GM13977 (cell line): ENCODE results near the gene PPP1R36.
"Not testable (repeated sequence)": the region's sequence is repeated elsewhere in the genome, so short reads cannot be mapped to it uniquely, and the experiment has no call there.

Source experiments
- DNase-seq: peaks from one replicate; pipeline ENCODE4 v3.0.0; 2012; ENCODE audit warnings: low spot score
- in situ Hi-C: fragments of 300-500 bp; cut with MboI; formaldehyde crosslinking; loops from one replicate; pipeline ENCODE4 v1.12.0; 2022; ENCODE audit warnings: low sequenced_read_pairs, low pct_unique_long_range_greater_than_20kb, mixed read lengths, inconsistent platforms; ENCODE audit not compliant: unreplicated experiment
- TF ChIP-seq, protein P1 (sequence below): IDR thresholded peaks from 2 replicates; pipeline ENCODE4 v1.5.1; 2012; ENCODE audit warnings: mild to moderate bottlenecking, control low read depth; ENCODE audit not compliant: insufficient read depth; ENCODE audit errors: extremely low read depth, missing control alignments

The PPP1R36 gene

DNA sequence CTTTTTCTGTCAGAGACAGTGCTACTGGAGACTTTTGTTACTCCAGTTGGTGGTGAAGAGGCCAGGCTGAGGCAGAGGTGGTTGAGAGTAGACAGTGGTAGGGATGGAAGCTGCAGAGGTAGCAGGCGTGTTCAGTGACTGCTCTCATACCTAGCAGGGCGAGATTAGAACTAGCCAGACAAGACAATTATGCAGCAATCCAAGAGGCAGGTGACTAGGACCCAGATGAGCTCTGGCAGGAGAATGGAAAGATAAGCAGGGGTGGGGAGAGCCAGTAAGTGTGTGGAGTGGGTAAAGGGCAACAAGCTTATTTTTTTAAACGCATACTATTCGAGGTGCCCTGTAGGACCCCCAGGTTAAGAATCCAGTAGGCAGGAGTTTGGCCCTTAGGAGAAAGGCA, 4.8 kb downstream of the PPP1R36 start:
- DNase-seq, result no peak
- TF ChIP-seq, protein P1, sequence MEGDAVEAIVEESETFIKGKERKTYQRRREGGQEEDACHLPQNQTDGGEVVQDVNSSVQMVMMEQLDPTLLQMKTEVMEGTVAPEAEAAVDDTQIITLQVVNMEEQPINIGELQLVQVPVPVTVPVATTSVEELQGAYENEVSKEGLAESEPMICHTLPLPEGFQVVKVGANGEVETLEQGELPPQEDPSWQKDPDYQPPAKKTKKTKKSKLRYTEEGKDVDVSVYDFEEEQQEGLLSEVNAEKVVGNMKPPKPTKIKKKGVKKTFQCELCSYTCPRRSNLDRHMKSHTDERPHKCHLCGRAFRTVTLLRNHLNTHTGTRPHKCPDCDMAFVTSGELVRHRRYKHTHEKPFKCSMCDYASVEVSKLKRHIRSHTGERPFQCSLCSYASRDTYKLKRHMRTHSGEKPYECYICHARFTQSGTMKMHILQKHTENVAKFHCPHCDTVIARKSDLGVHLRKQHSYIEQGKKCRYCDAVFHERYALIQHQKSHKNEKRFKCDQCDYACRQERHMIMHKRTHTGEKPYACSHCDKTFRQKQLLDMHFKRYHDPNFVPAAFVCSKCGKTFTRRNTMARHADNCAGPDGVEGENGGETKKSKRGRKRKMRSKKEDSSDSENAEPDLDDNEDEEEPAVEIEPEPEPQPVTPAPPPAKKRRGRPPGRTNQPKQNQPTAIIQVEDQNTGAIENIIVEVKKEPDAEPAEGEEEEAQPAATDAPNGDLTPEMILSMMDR, result no peak
- in situ Hi-C loops, result no loop called here

DNA sequence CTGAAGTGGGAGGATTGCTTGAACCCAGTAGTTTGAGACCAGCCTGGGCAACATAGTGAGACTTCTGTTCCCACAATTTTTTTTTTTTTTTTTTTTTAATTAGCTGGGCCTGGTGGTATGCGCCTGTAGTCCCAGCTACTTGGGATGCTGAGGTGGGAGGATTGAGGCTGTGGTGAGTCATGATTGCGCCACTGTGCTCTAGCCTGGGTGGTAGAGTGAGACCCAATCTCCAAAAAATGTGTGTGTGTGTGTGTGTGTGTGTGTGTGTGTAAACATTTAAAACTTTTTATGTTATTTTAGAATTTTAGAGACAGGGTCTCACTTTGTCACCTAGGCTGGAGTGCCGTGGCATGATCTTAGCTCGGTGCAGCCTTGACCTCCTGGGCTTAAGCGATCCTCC, 6.8 kb downstream of the PPP1R36 start:
- TF ChIP-seq, protein P1, result no peak
- DNase-seq, result no peak
- in situ Hi-C loops, result no loop called here

DNA sequence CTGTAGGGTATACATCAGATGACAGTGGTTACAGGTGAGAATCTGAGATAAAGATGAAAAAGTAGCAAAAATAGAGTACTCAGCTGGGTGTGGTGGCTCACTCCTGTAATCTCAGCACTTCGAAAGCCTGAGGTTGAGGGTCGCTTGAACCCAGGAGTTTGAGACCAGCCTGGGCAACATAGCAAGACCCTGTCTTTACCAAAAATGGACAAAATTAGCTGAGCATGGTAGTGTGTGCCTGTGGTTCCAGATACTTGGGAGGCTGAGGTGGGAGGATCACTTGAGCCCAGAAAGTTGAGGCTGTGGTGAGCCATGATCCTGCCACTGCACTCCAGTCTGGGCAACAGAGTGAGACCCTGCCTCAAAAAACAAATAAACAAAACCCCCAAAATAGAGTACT, 8.5 kb downstream of the PPP1R36 start:
- in situ Hi-C loops, DNase-seq: not testable (repeated sequence)

DNA sequence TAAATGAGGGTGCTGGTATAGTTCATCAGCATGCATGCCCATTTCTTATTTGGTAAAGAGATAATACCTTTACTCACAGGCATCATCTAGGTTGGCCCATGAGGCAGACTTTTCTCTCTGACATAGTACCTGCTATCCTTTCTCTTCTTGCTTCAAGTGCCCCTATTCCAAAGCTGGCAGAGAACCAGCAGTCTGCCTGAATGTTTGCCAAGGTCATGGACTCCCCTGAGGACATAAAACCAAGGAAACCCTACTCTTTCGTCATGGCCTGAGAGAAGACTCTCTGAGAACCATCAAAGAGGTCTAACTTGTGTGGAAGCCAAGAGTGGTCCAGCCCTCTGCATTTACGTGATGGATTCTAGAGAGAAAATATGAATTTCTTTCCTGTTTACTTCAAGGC, 11.9 kb downstream of the PPP1R36 start:
- TF ChIP-seq, protein P1, result no peak
- in situ Hi-C loops, result no loop called here
- no peak for DNase-seq

DNA sequence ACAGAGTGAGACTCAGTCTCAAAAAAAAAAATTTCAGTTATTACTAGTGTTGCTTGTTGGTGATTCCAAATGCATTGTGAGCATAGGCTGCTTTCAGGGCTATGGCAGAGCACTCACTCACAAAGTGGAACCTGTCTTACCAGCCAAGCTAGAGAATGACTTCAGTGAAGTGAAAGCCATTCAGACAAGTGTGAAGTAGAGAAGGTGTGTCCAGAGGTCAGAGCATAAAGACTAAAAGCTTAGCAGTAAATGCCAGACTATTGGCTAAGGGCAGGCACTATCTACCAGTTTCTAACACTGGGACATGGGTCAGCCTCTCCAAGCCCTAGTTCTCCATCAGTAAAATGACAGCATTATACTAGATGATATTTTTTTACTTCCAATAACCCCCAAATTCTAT, 12.7 kb downstream of the PPP1R36 start:
- DNase-seq, result no peak
- TF ChIP-seq, protein P1, result no peak
- in situ Hi-C loops, result no loop called here

DNA sequence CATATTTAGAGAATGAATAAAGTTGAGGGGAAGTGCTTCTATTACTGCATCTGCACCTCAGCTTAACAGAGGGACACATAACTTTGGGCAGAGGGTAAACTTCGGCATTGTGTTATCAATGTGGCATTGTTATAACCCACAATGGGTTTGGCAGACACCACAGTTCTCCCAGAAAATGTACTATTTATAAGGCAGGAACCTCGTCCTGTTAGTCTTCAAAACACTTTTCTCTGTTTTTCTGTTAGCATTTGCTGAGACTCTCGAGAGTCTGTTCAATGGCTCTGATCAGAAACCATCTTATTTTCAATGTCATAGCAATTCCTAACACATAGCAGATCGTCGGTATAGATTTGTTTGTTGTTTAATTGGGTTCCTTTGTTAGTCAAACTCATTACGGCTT, 13.9 kb downstream of the PPP1R36 start:
- in situ Hi-C loops, result no loop called here
- no peak for DNase-seq
- TF ChIP-seq, protein P1, result no peak

DNA sequence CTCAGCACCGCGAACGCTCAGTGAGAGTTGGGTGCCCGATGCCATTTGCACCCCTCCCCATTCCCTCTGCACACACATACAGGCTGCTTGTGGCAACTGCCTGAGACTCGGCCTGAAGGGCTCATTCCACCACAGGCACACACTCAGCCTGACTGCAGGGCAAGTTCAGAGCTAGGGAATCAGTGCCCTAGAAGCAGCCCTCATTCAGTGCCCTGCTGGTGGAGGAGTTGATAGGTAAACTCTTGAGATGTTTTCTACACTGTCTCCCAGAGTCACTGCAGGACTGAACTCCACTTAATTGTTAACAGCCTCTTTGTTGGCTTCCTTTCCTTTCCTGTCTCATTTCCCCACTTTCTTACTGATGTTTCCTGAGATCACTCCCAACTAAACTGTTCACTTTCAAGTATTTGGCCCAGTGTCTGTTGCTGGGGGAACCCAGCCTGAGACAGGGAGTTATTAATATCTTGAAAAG, 16.9 kb downstream of the PPP1R36 start:
- in situ Hi-C loops, result no loop called here
- TF ChIP-seq, protein P1, result no peak
- no peak for DNase-seq
